HG03469 (cell line): ENCODE data around the gene CNN3.

ENCODE experiments used
- ATAC-seq: cut with Tn5 transposase; IDR thresholded peaks from one replicate; pipeline ENCODE4 v1.9.1; 2021; ENCODE audit warnings: mild to moderate bottlenecking, moderate library complexity, moderate number of reproducible peaks; ENCODE audit not compliant: unreplicated experiment

CNN3 gene

DNA sequence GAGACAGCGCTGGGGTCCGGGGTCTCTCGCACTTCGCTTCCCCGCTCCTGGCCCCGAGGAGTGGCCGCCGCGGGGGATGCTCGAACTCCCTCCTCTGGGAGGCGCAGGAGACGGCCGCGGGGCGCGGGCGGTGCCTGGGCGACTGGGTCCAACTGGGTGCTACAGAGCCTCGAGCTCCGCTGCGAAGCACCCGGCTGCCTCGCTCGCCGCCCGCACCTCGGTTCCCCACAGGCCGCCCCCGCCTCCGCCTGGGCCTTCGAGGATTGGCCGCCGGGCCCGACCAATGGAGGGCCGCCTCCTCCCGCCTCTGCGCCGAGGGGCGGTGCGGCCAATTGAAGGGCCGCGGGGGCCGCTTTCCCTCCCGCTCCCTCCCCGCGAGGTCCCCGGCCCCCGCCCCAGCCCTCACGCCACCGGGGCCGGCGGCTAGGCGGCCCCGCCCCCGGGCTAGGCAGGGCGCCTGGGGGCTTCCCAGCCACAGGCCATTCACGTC, at the start of gene CNN3:
Gene CNN3, minus strand, starts transcription at position 196 of the 490 bp plus-strand sequence. CDS start 216 bp downstream, outside the sequence.
- peak; percentile 57 for ATAC-seq

DNA sequence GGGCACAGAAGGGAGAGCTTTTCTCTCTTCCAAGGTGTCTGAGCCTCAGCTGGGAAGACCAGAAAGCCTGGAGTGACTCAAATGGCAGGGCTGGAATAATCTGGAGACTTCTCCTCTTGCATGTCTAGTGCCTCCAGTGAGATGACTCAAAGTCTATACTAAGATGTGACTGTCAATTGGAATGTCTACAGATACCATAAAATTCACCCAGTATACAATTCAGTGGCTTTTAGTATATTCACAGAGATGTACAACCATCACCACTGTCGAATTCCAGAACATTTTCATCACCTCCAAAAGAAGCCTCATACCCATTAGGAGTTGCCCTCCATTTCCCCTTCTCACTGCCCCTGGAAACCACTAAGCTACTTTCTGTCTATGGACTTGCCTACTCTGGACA, 47.9 kb upstream of the CNN3 start:
- no peak for ATAC-seq

DNA sequence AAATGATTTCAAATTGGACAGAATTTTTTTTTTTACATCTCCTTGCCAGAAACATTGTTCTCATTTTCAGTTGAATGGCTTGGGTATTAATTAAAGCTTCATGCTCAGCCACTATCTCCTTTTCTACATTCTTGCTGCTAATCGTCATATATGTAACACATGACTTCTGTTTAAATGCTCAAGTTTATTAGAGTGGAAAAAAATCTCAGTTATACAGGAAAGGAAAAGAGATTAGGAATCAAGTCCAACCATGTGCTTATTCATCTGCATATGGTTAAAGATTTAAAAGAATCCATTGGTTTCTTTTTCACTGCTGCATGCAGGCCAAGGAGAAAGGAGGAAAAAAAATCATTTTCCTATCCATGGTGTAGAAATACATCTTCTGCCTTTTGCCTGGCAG, 47.3 kb upstream of the CNN3 start:
- no peak for ATAC-seq

DNA sequence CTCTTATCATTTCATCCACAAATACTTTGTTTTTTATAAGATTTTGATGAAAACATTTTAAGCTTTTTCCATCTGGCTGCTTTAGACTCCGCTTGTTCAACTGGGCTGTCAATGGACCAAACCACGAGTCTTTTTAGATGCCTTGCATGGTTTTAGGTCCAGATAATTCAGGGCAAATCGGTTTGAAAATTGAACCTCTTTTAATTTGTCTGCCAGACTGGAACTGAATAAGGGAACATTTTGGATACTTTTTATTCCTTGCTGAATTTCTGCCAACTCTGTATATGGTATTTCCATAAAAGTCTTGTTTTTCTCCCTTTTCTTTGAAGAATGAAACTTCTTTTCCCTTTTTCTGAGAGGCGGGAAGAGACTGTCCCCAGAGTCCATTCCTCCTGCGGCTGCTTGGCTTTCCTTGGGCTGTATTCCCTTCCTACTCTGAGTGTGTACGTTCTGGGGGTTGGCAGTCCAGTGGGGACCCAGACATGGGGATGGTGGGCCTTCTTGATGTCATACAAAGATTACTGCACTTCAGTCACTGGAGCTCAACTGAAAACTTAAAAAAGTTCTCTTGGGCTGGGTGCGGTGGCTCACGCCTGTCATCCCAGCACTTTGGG, 46.5 kb upstream of the CNN3 start:
- no peak for ATAC-seq

DNA sequence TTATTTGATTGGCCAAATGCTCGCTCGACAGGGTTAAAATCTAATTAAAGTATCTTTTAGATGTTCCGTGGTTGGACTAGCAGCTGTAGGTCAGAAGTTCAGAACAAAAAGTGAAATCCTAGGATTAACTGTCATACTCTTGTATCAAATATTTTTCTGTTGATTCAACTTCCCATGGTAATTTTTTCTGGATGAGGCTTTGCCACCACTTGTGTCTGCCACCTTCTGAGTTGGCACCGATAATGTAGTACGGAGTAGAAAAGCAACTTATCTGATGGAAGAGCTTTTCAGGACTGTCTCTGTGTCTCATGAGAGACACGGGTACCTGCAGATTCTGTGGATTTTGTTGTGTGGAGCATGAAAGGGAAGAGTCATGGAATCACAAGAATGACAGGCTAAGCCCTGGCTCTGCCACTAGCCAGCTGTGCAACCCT, 44.6 kb upstream of the CNN3 start:
- no peak for ATAC-seq

DNA sequence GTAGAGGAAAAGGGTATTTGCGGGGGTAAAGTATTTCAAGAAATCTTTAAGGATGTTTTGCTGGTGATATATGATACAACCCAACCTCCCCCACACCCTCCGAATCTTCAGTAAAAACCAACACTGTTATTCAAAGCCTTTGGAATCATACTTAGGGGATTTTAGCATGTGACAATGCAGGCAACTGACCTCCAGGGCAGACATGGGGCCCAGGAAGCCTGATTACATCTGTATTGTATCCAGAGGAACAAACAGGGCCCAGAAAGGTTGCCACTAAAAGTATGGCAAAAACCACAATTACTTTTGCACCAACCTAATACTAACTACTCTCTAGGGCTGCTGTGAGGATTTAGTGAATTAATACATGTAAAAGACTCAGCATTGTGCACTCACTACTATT, 43.9 kb upstream of the CNN3 start:
- no peak for ATAC-seq

DNA sequence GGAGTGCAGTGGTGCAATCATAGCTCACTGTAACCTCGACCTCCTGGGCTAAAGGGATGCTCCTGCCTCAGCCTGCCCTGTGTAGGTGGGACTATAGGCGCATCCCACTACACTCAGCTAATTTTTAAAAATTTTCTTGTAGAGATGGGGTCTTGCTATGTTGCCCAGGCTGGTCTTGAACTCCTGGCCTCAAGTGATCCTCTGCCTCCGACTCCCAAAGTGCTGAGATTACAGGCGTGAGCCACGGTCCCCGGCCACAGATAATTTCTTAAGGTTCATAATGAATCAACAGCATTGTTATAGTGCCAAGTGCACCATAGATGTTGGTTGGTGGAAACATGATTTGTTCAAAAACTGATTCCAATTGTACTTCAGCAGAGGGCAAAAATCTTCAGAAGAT, 42.2 kb upstream of the CNN3 start:
- ATAC-seq: no peak

DNA sequence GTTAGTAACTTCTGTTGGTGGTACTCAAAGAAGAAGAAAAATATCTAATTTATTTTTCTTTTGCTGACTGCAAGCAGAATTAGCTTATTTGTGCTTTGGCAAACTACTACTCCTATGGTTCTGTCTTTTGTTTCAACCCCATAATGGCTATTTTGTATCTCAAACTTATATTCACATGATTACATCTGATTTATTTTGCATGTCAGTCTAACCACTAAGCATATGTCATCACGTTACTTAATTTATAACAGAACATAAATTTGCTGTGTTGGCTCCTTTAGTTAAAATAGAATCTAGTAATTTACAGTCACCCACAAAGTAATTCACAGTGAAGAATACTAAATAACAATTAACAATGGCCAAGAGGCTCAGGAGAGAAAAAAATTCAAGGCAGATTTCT, 39.1 kb upstream of the CNN3 start:
- no peak for ATAC-seq

DNA sequence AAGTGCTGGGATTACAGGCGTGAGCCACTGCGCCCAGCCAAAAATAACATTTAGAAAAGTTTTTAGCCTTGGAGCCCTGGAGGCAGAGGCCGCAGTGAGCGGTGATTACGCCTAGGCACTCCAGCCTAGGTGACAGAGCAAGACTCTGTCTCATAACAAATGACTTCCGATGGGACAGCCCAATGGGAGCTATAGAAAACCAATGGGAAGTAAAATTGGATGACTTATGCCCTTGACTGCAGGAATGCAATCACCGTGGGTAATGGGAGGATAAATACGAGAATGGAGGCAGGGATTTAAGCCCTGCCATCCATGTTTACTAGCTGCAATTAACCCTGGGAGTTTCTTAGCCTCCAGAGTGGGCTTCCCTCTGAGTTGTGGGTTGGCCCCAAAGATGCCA, 37.0 kb upstream of the CNN3 start:
- no peak for ATAC-seq

DNA sequence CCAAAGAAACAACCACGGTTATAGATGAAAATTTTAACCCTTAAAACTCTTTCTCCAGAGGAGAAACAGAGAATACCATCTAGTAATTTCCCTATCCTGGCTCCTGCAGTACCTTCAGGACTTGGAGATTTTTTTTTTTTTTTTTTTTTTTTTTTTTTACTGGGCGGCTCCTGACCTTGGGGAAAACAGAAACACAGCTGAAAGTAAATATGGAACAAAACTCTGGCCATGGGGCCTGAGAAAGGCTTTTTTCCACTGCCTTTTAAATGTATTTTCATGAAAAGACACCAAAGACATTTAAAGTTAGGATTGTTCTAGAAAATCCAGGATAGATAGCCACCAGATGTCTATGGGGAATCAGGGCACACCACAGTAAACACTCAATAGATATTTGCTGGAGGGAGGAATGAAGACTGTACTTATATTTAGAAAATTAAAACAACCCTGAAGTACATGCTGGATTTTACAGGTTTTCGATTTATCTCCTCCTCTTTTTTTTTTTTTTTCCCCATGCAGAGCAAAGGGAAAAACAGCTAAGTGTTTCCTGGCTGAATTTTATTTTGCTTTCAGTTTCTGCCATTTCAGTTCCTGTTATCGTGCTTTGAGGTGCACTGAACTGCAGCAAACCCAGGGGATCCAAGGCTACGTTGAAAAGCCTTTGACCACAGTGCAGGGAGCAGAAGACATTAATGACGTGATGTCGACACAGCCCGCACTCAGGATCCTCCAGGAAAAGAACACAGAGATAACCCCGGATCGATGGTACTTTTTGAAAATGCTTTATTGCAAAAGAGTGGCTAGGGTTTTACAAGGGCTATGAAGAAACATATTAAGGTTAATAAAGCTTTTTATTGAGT, 35.7 kb upstream of the CNN3 start:
- peak; percentile 96 for ATAC-seq

DNA sequence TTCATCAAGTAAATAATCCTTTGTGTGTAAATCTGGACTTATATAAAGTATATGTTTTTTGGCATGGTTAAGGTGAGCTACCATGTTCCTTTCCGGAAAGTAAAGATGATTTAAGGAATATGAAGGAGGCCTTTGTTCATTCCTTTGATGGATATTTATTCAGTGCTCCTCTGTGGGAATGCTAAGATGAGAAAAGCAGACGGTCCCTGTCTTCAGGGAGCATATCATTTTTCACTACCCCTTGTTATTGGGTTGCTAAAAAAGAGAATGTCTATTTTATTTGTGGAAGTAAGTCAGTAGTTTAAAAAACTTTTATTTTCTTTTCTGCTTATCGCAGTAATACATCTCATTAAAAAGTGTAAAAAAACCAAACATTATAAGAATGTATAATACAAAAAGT, 35.1 kb upstream of the CNN3 start:
- ATAC-seq: no peak

DNA sequence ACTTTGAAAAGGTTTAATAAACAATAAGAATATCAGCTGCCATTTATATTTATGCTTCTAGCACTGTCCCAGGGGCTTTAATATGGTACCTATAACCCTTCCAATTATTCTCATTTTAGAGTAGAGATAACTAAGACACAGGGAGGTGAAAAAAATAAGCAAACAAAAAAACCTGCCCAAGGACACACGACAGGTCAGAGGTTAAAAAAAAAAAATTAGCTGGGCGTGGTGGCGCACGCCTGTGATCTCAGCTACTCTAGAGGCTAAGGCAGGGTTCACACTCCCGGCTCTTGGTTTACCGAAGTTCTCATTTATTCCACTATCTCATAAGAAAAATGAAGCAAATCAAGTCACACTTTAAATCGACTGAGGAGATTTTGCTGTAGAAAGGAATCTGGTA, 34.7 kb upstream of the CNN3 start:
- no peak for ATAC-seq

DNA sequence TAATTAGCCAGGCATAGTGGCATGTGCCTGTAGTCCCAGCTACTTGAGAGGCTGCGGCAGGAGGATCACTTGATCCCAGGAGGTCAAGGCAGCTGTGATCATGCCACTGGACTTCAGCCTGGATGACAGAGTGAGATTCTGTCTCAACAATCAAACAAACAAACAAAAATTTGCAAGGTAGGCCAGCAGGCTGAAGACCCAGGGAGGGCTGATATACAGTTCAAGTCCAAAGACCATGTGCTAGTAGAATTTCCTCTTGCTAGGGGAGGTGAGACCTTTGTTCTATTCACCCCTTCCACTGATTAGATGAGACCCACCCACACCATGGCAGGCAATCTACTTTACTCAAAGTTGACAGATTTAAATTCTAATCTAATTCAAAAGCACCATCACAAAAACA, 31.2 kb upstream of the CNN3 start:
- no peak for ATAC-seq

DNA sequence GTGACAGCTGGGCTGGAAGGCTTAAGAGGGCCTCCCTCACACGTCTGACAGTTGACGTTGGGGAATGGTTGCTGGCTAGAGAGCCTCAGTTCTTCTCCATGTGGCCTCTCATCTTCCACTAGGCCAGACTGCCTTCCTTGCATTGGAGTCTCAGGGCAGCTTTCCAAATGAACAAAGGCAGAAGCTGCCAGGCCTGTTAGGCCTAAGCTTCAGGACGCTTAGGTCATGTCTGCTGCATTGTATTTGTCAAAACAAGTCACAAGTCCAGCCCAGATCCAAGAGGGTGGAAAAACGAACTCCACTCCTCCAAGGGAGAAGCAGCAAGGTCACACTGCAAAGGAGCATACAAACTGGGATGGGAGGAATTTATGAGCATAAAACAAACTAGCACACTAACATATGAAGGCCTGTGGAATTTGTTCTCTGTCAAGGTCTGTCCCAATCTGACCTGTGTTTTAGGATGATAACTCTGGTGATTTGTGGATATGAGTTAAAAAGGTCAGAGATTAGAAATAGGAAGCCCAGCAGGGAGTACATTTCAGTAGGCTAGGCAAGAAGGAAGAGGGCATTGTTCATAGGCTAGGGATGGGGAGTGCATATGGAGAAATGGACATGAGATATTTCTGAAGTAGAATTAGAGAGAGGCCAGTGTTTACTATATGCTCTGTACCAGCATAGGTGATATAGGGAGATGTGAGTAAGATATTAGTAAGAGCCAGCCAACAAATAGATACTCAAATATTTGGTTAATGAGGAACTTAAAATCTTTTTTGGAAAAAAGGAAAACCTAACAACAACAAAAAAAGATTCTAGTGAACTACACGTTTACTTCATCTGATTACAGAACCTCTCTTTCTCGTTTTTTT, 29.1 kb upstream of the CNN3 start:
- no peak for ATAC-seq

DNA sequence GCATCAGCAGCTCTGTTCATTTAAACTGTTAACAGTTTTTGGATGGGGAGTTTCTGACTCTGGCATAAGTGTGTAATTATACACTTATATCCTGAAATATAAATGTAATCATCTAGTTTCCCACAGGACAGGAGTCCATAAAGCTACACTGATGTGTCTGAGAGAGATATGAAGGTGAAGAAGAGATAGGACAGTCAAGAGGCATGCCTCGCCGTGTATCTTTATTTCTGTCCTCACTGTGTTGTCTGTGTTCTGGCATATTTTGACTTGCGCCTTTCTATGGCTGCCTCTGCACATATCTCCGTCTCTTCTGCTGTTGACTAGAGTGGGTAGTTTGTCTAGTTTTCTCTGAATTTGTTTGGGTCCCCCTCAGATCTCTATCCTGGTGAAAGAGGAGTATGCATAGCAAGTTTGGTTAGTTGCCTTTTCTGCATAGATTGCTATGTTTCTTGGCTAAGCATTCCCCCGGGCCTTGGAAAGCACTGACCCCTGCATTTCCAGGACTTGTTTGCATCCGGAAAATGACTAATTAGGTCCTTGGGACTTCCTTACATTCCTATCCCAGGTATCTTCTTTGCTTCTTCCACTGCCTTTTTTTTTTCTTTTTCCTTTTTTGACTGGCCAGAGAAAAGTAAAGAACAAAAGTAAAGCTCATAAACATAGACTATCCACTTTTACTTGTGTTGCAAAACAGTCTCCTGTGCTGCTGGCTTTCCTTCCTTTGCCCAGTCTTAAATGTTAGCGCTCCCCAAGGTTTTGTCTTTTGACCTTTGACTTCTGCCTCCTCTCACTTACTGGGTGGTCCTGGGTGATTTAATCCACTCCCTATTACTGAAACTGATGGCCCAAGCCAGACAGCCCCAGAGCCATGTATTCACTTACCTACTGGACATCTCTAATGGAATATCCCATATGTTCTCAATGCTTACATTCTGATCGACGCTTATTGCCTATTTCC, 27.6 kb upstream of the CNN3 start:
- no peak for ATAC-seq

DNA sequence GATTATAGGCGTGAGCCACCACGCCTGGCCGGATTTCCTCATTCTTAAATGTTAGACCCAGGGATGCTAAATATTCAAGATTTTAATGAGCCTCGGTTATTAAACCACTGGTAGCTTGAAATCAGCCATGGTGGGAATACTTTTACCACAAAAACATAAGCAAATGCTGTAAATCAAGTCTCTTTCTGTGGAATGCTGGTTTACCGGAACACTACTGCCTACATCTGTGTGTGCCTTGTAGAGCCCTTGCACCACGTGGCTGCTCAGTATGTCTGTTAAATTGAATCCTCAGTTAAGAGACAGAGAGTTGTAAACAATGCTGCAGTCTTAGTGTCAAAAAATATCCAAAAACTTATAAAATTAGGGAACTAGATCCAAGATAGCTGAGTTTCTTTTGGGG, 26.8 kb upstream of the CNN3 start:
- ATAC-seq: no peak

DNA sequence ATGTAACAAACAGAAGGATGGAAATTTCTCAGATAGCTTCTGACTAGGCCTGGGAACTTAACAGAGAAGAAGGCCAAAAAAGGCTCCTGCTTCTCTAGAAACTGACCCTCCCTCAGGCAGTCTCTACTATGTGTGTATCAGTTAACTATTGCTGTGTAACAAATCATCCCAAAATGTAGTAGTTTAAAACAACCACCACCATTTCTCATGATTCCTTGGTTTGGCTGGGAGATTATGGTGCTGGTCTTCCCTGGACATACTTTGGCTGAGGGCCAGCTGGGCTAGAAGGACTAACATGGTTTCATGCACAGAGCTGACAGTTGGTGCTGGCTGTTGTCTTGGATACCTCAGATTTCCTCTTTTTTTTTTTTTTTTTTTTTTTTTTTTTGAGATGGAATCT, 26.2 kb upstream of the CNN3 start:
- ATAC-seq: no peak

DNA sequence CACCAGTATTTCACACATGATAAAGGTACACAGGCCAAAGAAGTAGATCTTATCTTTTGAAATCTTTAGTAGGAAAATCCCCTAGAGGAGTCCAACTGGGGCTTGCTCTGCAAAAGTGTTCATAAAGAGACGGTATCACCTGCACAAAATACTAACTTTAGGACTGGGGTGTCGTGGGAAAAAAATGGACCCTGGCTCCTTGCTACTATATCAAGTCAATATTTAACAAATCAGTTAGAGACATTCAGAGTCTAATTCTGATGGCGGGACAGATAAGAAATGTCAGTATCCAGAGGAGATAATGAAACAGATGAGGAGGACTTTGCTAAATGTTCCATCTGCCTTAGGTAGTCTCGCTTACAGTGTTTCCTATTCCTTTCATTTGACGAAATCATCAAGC, 25.6 kb upstream of the CNN3 start:
- ATAC-seq: no peak

DNA sequence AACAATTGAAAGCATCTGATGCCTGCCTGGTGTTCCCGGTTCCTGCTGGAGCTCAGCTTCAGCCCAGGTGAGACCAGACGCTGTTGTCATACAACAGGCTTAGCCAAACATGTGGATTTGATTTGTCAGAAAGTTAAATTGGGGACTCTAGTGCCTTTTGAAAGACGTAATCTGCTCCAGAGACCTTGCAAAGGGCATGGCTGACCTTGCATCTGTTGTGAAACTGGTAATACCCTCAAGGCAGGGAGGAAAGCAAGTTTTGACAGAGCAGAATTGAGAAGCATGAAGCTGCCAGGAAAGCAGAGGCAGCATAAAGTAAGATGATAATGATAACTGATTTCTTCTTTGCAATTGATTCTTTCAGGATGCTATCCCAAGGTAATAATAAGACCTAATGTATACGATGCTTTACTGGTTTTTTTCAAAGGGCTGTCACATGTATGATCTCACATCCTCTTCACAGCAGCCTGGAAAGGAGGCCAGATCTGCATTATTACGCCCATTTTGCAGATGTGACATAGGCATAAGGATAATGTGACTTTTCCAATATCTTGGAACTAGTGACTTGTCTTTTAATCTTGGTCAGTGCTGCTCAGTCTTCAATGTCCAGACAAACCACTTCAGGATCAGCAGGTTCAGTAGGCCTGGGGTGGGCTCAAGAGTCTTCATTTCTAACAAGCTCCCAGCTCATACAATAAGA, 24.7 kb upstream of the CNN3 start:
- no peak for ATAC-seq

DNA sequence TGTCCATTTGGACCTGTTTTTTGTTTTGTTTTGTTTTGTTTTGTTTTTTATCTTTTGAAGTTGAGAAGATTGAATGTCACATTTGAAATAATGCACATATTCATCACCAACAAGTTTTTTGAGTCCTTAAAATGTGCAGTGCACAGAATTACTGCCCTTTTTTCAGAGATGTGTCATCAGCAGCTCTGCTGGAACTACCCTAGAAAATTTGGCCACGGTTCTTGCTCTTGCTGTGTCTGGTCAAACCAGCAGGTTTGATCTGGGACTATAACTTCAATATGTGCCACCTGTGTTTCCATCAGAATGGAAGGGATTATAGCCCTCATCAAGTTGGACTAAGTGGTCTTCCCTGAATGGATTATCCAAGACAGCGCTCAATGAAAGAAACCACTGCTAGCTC, 24.1 kb upstream of the CNN3 start:
- ATAC-seq: no peak
